Measurements from ENCODE around the gene CSK. TPM values are rescaled to one million over a fixed set of nuclear protein-coding genes. Genes with fewer than 3 reads are reported as not detected.

Gene CSK
- total and polyA plus RNA-seq, 2 experiments from 2014 or later: 11.0 to 18.0 TPM

- Histone ChIP-seq H3K9me3 (ENCODE audit: low read depth) (no peaks in the 10 kb centered on the region), H3K79me2 (ENCODE audit: insufficient read depth) (no peaks in the 10 kb centered on the region), H3K4me3 (no peak overlapping the region), H3K36me3 (ENCODE audit: low read depth) (no peaks in the 10 kb centered on the region), H3F3A (ENCODE audit: insufficient read depth) (0 out of 2 replicates have a peak, but pooled peaks cover 4% of the 10 kb centered on the region), H3K27ac (no peak overlapping the region), H3K9ac (no peak overlapping the region), H4K20me1 (ENCODE audit: insufficient read depth) (no peaks in the 10 kb centered on the region), H3K4me2 (ENCODE audit: unreplicated experiment) (no peak overlapping the region), H3K27me3 (replicated peaks; ENCODE audit: insufficient read depth) (peaks cover 6% of the 10 kb centered on the region), H3K4me1 (ENCODE audit: insufficient read depth) (no peaks in the 10 kb centered on the region), H3K9me2 (ENCODE audit: insufficient read depth) (no peaks in the 10 kb centered on the region), H2AFZ (no peak overlapping the region)
- 46% methylated on average over 7 of the region's 7 CpGs for WGBS, 2 experiments (ENCODE audit: low coverage in 1 of 2, low lambda C conversion rate in 2 of 2, missing lambda C conversion rate in 2 of 2)
- no peak for TF ChIP-seq EZH2phosphoT487 (IDR thresholded peaks at IDR 0.05; ENCODE audit: insufficient read depth, low read depth)
- TF ChIP-seq EZH2 (IDR thresholded peaks at IDR 0.05; ENCODE audit: insufficient read depth, poor library complexity, severe bottlenecking): no peak
- DNase-seq: no peak
- in situ Hi-C loops (cut with MboI): no loop called here
These were observed 43.1 kb downstream of the CSK start for GRCh38 chr15:74824976-74825375.

- no peak overlapping the region for H3K4me2 ChIP-seq (ENCODE audit: unreplicated experiment)
- no peak overlapping the region for H3K9ac ChIP-seq
- TF ChIP-seq EZH2phosphoT487 (IDR thresholded peaks at IDR 0.05; ENCODE audit: insufficient read depth, low read depth) (no peak), EZH2 (IDR thresholded peaks at IDR 0.05; ENCODE audit: insufficient read depth, poor library complexity, severe bottlenecking) (no peak)
- no peaks in the 10 kb centered on the region for H3K9me3 ChIP-seq (ENCODE audit: low read depth)
- H3K27me3 ChIP-seq (replicated peaks; ENCODE audit: insufficient read depth): peaks cover 6% of the 10 kb centered on the region
- WGBS, 2 experiments (ENCODE audit: low coverage in 1 of 2, low lambda C conversion rate in 2 of 2, missing lambda C conversion rate in 2 of 2): 51 to 53% methylated on average over 10 of the region's 10 CpGs
- H4K20me1 ChIP-seq (ENCODE audit: insufficient read depth): no peaks in the 10 kb centered on the region
- no peaks in the 10 kb centered on the region for H3K9me2 ChIP-seq (ENCODE audit: insufficient read depth)
- no peak for DNase-seq
- 0 out of 2 replicates have a peak, but pooled peaks cover 4% of the 10 kb centered on the region for H3F3A ChIP-seq (ENCODE audit: insufficient read depth)
- H3K79me2 ChIP-seq (ENCODE audit: insufficient read depth): no peaks in the 10 kb centered on the region
- in situ Hi-C loops (cut with MboI): no loop called here
- H3K27ac ChIP-seq: no peak overlapping the region
- no peak overlapping the region for H3K4me3 ChIP-seq
- no peak overlapping the region for H2AFZ ChIP-seq
- no peaks in the 10 kb centered on the region for H3K4me1 ChIP-seq (ENCODE audit: insufficient read depth)
- H3K36me3 ChIP-seq (ENCODE audit: low read depth): no peaks in the 10 kb centered on the region
These were observed 44.0 kb downstream of the CSK start for GRCh38 chr15:74825866-74826265.

GRCh38 chr15:74826364-74826819 lies 44.5 kb downstream of the CSK start, which contains the start of gene CPLX3:
TSS of gene CPLX3 (plus strand) at chr15:74826627. CDS start at chr15:74826704, 77 bp downstream.
- in situ Hi-C loops (cut with MboI): no loop called here
- Histone ChIP-seq H3K79me2 (ENCODE audit: insufficient read depth) (no peaks in the 10 kb centered on the region), H3K27me3 (replicated peaks; ENCODE audit: insufficient read depth) (peaks cover 6% of the 10 kb centered on the region), H3K4me3 (no peak within 1 kb of the TSS), H3K9ac (no peak within 1 kb of the TSS), H3K4me2 (ENCODE audit: unreplicated experiment) (no peak within 1 kb of the TSS), H3K4me1 (ENCODE audit: insufficient read depth) (no peaks in the 10 kb centered on the region), H4K20me1 (ENCODE audit: insufficient read depth) (no peaks in the 10 kb centered on the region), H3F3A (ENCODE audit: insufficient read depth) (0 out of 2 replicates have a peak, but pooled peaks cover 4% of the 10 kb centered on the region), H3K9me2 (ENCODE audit: insufficient read depth) (no peaks in the 10 kb centered on the region), H3K36me3 (ENCODE audit: low read depth) (no peaks in the 10 kb centered on the region), H3K27ac (no peak within 1 kb of the TSS), H3K9me3 (ENCODE audit: low read depth) (no peaks in the 10 kb centered on the region), H2AFZ (no peak within 1 kb of the TSS)
- 16 to 17% methylated on average over 25 to 27 of the region's 44 CpGs for WGBS, 2 experiments (ENCODE audit: low coverage in 1 of 2, low lambda C conversion rate in 2 of 2, missing lambda C conversion rate in 2 of 2)
- TF ChIP-seq EZH2phosphoT487 (IDR thresholded peaks at IDR 0.05; ENCODE audit: insufficient read depth, low read depth): no peak
- no peak for TF ChIP-seq EZH2 (IDR thresholded peaks at IDR 0.05; ENCODE audit: insufficient read depth, poor library complexity, severe bottlenecking)
- peak; percentile 32 for DNase-seq

DNA sequence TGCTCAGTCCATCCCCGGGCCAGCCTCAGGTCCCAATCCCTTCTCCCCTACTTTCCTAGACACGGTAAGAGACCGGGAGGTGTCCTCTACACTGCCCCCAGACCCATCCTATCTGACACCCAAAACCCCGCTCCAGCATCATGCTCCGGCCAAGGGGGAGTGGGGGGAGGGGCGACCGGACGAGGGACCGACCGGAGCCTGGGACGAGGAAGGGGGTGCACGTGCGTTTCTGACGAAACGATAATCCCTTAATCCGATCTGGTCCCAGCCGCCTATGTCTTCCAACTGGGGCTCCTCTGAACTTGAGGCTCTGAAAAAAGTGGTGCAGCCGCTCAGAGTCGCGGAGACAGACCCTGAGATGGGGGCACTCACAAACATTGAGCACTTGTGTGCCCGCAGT lies 45.0 kb downstream of the CSK start:
- 0 out of 2 replicates have a peak, but pooled peaks cover 4% of the 10 kb centered on the region for H3F3A ChIP-seq (ENCODE audit: insufficient read depth)
- no peaks in the 10 kb centered on the region for H3K9me3 ChIP-seq (ENCODE audit: low read depth)
- H3K36me3 ChIP-seq (ENCODE audit: low read depth): no peaks in the 10 kb centered on the region
- no peak overlapping the region for H3K4me3 ChIP-seq
- no peak overlapping the region for H2AFZ ChIP-seq
- DNase-seq: no peak
- H4K20me1 ChIP-seq (ENCODE audit: insufficient read depth): no peaks in the 10 kb centered on the region
- no peak overlapping the region for H3K9ac ChIP-seq
- H3K27ac ChIP-seq: no peak overlapping the region
- TF ChIP-seq EZH2 (IDR thresholded peaks at IDR 0.05; ENCODE audit: insufficient read depth, poor library complexity, severe bottlenecking) (no peak), EZH2phosphoT487 (IDR thresholded peaks at IDR 0.05; ENCODE audit: insufficient read depth, low read depth) (no peak)
- no peak overlapping the region for H3K4me2 ChIP-seq (ENCODE audit: unreplicated experiment)
- H3K27me3 ChIP-seq (replicated peaks; ENCODE audit: insufficient read depth): peaks cover 6% of the 10 kb centered on the region
- 17 to 23% methylated on average over 16 to 21 of the region's 21 CpGs for WGBS, 2 experiments (ENCODE audit: low coverage in 1 of 2, low lambda C conversion rate in 2 of 2, missing lambda C conversion rate in 2 of 2)
- no peaks in the 10 kb centered on the region for H3K9me2 ChIP-seq (ENCODE audit: insufficient read depth)
- no peaks in the 10 kb centered on the region for H3K79me2 ChIP-seq (ENCODE audit: insufficient read depth)
- in situ Hi-C loops (cut with MboI): no loop called here
- H3K4me1 ChIP-seq (ENCODE audit: insufficient read depth): no peaks in the 10 kb centered on the region

Measured in GM23248 (cell line).